Measurements from ENCODE around the gene RGS12. TPM values are rescaled to one million over a fixed set of nuclear protein-coding genes. Genes with fewer than 3 reads are reported as not detected.

The RGS12 gene
- polyA plus RNA-seq, 3 donors: 6.9 to 16.6 (median 16.3) TPM

DNA sequence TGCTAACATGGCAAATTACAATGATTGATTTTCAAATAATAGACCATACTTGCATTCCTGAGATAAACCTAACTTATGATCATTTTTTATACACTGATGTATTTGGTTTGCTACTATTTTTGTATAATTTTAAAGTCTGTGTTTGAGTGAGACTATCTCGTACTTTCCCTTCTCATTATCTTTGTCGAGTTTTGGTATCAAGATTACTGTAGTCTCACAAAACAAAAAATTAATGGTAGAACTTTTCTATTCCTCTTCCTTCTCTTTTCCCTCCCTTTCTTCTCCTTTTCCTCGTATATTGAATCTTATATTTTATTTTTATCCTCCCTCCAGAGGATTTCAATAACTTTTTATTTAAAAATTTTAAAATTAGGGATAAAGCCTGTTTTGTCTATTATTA lies 41.5 kb downstream of the RGS12 start:
- 66 to 80% (median 76%) methylated on average over 3 of the region's 3 CpGs for WGBS, 3 donors
- H3K27ac ChIP-seq (ENCODE audit: low read depth, low read length): no peak overlapping the region

DNA sequence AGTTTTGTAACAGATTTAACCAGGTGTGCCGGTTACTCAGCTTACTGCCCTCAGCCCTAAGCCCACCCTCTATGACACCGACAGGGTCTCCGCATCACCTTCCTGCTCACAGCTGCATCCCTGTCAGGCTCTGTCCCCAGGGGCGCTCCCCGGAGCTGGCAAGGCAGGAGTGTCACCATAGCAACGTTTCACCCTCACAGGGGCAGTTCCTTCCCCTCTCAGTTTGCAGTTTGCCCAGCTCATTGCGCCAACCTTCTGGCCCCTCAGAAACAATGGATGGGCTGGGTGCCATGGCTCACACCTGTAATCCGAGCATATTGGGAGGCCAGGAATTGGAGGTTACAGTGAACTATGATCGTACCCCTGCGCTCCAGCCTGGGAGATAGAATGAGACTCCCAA lies 42.6 kb downstream of the RGS12 start:
- WGBS, 3 donors: 57 to 88% (median 63%) methylated on average over 10 of the region's 10 CpGs

DNA sequence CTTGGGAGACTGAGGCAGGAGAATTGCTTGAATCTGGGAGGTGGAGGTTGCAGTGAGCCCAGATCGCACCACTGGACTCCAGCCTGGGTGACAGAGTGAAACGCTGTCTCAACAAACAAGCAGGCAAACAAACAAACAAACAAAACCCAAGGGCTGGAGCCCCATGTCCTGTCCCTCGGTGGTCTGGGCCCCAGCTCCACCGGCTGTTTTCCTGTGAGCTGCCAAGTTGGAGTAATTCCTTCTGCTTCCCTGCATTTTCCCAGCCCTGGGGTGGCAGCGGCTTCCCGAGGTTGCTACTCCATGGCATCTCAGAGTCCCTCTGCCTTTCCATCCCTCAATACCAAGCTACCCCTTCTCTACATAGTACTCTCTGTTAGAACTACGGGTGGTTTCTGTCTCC lies 43.2 kb downstream of the RGS12 start:
- 85 to 92% (median 85%) methylated on average over 7 of the region's 7 CpGs for WGBS, 3 donors
- no peak overlapping the region for H3K27ac ChIP-seq (ENCODE audit: low read depth, low read length)

More for the DNA sequence above, 42.6 kb downstream of the RGS12 start:
- no peak overlapping the region for H3K27ac ChIP-seq (ENCODE audit: low read depth, low read length)

- no peak overlapping the region for H3K27ac ChIP-seq (ENCODE audit: low read depth, low read length)
- 91 to 95% (median 93%) methylated on average over 14 of the region's 14 CpGs for WGBS, 3 donors
These were observed 43.8 kb downstream of the RGS12 start for GRCh38 chr4:3336382-3337356.

GRCh38 chr4:3337357-3337732 lies 44.5 kb downstream of the RGS12 start:
- H3K27ac ChIP-seq (ENCODE audit: low read depth, low read length): no peak overlapping the region
- 98 to 99% (median 98%) methylated on average over 6 of the region's 6 CpGs for WGBS, 3 donors

DNA sequence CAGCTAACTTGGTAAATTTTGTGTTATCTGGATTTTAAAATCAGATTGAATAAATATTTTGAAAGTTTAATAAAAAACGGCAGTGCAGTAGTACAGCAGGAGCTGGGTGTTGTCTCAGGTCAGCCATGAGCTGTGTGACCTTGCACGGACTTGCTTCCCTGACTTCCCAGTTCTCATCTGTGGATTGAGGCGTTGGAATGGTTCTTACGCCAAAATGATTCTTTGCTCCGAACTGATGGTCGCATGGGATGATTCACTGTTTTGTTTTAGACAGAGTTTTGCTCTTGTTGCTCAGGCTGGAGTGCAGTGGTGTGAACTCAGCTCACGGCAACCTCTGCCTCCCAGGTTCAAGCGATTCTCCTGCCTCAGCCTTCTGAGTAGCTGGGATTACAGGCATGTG lies 45.0 kb downstream of the RGS12 start:
- 84 to 94% (median 87%) methylated on average over 8 of the region's 8 CpGs for WGBS, 3 donors

GRCh38 chr4:3338321-3338838 lies 45.6 kb downstream of the RGS12 start:
- H3K27ac ChIP-seq (ENCODE audit: low read depth, low read length): no peak overlapping the region
- 89 to 95% (median 93%) methylated on average over 13 of the region's 13 CpGs for WGBS, 3 donors

More for the DNA sequence above, 45.0 kb downstream of the RGS12 start:
- H3K27ac ChIP-seq (ENCODE audit: low read depth, low read length): no peak overlapping the region

GRCh38 chr4:3338976-3339531 lies 46.2 kb downstream of the RGS12 start:
- 86 to 94% (median 92%) methylated on average over 10 of the region's 10 CpGs for WGBS, 3 donors
- H3K27ac ChIP-seq (ENCODE audit: low read depth, low read length): no peak overlapping the region

- no peak overlapping the region for H3K27ac ChIP-seq (ENCODE audit: low read depth, low read length)
- 93 to 98% (median 94%) methylated on average over 3 of the region's 3 CpGs for WGBS, 3 donors
These were observed 46.8 kb downstream of the RGS12 start for GRCh38 chr4:3339577-3339976.

- H3K27ac ChIP-seq (ENCODE audit: low read depth, low read length): no peak overlapping the region
- WGBS, 3 donors: 92 to 95% (median 94%) methylated on average over 28 of the region's 28 CpGs
These were observed 47.3 kb downstream of the RGS12 start for GRCh38 chr4:3340038-3340699.

GRCh38 chr4:3340700-3341083 lies 47.9 kb downstream of the RGS12 start:
- 54 to 92% (median 88%) methylated on average over 14 to 16 of the region's 16 CpGs for WGBS, 3 donors
- H3K27ac ChIP-seq (ENCODE audit: low read depth, low read length): no peak overlapping the region

DNA sequence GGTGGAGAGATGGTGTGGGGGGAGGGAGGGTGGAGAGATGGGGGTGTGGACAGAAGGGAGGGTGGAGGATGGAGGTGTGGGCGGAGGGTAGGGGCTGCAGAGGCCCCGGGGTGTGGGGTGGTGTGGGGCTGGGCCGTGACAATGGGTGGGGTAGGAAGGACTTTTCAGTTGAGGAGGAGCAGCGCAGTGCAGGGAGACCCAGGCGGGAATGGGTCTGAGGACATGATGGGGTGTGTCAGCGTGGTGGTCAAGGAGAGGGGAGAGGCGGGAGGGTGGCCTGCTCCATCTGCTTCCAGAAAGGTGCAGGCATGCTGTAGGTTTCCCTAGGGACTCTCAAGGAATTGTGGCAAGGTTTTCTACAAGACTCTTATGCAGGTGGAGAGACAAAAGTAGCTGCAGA lies 48.9 kb downstream of the RGS12 start:
- 66 to 76% (median 72%) methylated on average over 7 of the region's 7 CpGs for WGBS, 3 donors
- no peak overlapping the region for H3K27ac ChIP-seq (ENCODE audit: low read depth, low read length)

DNA sequence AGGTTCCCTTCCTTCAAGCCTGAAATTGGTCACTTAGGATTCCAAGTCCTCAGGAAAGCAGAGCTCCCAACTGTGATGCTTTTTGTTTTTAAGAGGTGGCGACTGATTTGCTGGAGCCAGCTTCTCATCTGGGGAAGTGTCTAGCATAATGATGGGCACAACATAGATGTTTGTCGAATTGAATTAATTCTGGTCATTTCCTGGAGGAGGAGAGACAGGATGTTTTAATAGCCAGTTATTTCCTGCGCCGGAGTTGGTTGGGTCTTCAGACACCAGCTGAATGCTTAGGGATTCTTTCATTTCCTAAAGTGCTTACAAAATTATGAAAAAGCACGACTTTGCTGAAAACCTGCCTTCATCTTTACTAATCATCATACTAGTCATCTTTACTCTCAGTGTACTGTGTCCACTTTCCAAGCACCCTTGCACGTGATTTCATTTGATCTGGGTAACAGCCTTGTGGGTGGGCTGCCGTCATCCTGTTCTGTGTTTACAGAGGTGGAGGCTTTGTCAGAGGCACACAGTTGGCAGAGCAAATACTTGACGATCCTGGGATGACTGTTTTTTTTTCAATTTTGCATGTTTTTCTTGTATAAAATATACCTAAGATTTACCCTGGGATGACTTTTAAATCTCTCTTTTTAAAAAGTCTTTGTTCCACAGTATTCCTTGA lies 49.5 kb downstream of the RGS12 start:
- whole genome bisulfite sequencing, 3 donors: 31 to 70% (median 31%) methylated on average over 8 of the region's 8 CpGs
- H3K27ac ChIP-seq (ENCODE audit: low read depth, low read length): no peak overlapping the region

Other genes starting within 250 kb of the RGS12 start
- not detected for gene HTT-AS, start 218.5 kb upstream of the RGS12 start, polyA plus RNA-seq
- 10 to 100 TPM; 10.2 to 19.0 (median 12.2) TPM for gene HTT, start 218.3 kb upstream of the RGS12 start, polyA plus RNA-seq
- under 1 TPM in 2 of 3 donors, not detected in 1; 0.22 to 0.36 TPM for gene MSANTD1, start 43.9 kb upstream of the RGS12 start, polyA plus RNA-seq
- gene HGFAC, start 148.9 kb downstream of the RGS12 start, polyA plus RNA-seq: under 1 TPM in 2 of 3 donors, not detected in 1; 0.24 to 0.46 TPM
- gene DOK7, start 170.3 kb downstream of the RGS12 start, polyA plus RNA-seq: 1 to 10 TPM in 1 of 3 donors, under 1 TPM in 2; 0.11 to 2.1 (median 0.18) TPM
- gene LRPAP1, start 239.4 kb downstream of the RGS12 start, polyA plus RNA-seq: 100 to 1,000 TPM in 2 of 3 donors, 10 to 100 TPM in 1; 34.9 to 176 (median 140) TPM

Data from adipose tissue (tissue), 3 donors.